Measurements from ENCODE around the gene ABLIM2. TPM values are rescaled to one million over a fixed set of nuclear protein-coding genes. Genes with fewer than 3 reads are reported as not detected.

ABLIM2 gene
- total and polyA plus RNA-seq, 2 of the 4 experiments (the other 2 are of a cell fraction) = under 0.01 to 0.10 TPM

DNA sequence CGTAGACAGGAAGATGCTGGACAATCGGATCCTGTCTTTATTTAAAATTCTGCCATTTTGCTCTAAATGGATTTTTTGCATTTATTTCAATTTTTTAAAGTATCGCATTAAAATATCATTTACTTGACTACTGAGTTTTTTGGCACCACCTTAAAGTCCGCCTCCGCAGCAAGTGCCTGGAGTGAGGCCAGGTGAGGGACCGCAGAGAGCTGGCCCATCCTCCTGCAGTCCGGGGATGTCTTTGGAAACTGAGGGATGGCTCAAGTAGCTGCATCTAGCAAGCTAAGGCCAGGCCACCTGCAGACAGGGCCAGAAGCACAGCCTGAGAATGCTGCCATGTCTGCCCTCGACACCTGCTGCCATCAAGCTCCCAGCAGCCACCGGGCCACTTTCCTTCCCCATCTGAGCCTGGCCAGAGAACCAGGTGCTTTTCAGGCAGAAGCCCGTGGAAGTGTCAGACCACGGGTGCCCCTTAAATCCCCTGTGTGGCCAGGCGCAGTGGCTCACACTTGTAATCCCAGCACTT lies 69.6 kb downstream of the ABLIM2 start:
- H3K9me1 ChIP-seq (ENCODE audit: insufficient read depth, low read length) = no peaks in the 10 kb centered on the region
- 50% methylated on average over 2 of the region's 12 CpGs; no CpG with 5 or more reads in 1 of the 2 experiments for WGBS, 2 experiments (ENCODE audit: extremely low coverage in 2 of 2, insufficient read length in 1 of 2)

More for the DNA sequence above, 69.6 kb downstream of the ABLIM2 start:
- Histone ChIP-seq H3K4ac (ENCODE audit: low read depth, low read length) (no peak overlapping the region), H4K8ac (ENCODE audit: low read depth in 2 of 2, low read length in 2 of 2) (no peak overlapping the region), H3K27ac (ENCODE audit: insufficient read depth, low read length) (no peak overlapping the region), H2AK5ac (ENCODE audit: low read depth, low read length) (no peak overlapping the region), H4K20me1 (ENCODE audit: insufficient read depth, low read length) (no peaks in the 10 kb centered on the region), H2BK20ac (ENCODE audit: low read depth, low read length) (no peak overlapping the region), H3K18ac (ENCODE audit: low read depth, low read length) (no peak overlapping the region), H2BK120ac (ENCODE audit: low read depth, low read length) (no peak overlapping the region), H3K79me1 (ENCODE audit: low read depth in 1 of 2, low read length in 2 of 2) (no peaks in the 10 kb centered on the region), H3K9ac (ENCODE audit: low read depth, low read length) (no peak overlapping the region), H2BK5ac (ENCODE audit: low read depth, low read length, poor library complexity, severe bottlenecking) (no peak overlapping the region), H3K9me3 (ENCODE audit: control insufficient read depth, insufficient read depth, low read length) (peaks cover 3% of the 10 kb centered on the region), H3K27me3 (ENCODE audit: control insufficient read depth, insufficient read depth, low read length) (peaks cover 19% of the 10 kb centered on the region), H3K56ac (ENCODE audit: extremely low read depth, insufficient read depth, low read length) (no peak overlapping the region), H3K4me3 (ENCODE audit: insufficient read depth, low read depth, low read length) (no peak overlapping the region), H2AK9ac (replicated peaks; ENCODE audit: low read depth, low read length, poor library complexity) (no peak overlapping the region), H2BK15ac (ENCODE audit: low read depth, low read length) (no peak overlapping the region), H4K5ac (ENCODE audit: low read depth, low read length) (no peak overlapping the region), H3K14ac (replicated peaks; ENCODE audit: low read depth, low read length) (no peak overlapping the region), H3K4me2 (ENCODE audit: low read depth, low read length) (no peak overlapping the region), H3K23ac (ENCODE audit: low read depth, low read length) (no peak overlapping the region), H2AFZ (replicated peaks; ENCODE audit: low read length, poor library complexity) (no peak overlapping the region), H3K36me3 (ENCODE audit: control insufficient read depth, insufficient read depth, low read length) (no peaks in the 10 kb centered on the region), H4K91ac (ENCODE audit: insufficient read depth, low read depth, low read length) (no peak overlapping the region), H3K4me1 (ENCODE audit: control insufficient read depth, insufficient read depth, low read length) (no peaks in the 10 kb centered on the region)
- no peak for ATAC-seq (ENCODE audit: low read depth)
- dilution Hi-C loops (cut with HindIII; ENCODE audit: low sequenced_read_pairs, unreplicated experiment) = no loop called here
- ChIA-PET CTCF (no interaction called here), POLR2A (ENCODE audit: unreplicated experiment) (no interaction called here)
- no peak for DNase-seq
- TF ChIP-seq MAZ (IDR thresholded peaks at IDR 0.05; ENCODE audit: borderline replicate concordance, low read depth, low read length) (no peak), FOS (IDR thresholded peaks at IDR 0.05; ENCODE audit: low read depth, low read length) (no peak), SMC3 (IDR thresholded peaks at IDR 0.05; ENCODE audit: low read depth, low read length) (no peak), POLR2A (IDR thresholded peaks at IDR 0.05; ENCODE audit: low read depth, low read length) (no peak), RAD21 (IDR thresholded peaks at IDR 0.05; ENCODE audit: low read length) (no peak), CEBPB (IDR thresholded peaks at IDR 0.05; ENCODE audit: low read depth, low read length) (no peak), RFX5 (IDR thresholded peaks at IDR 0.05; ENCODE audit: low read depth, low read length) (no peak), CHD1 (IDR thresholded peaks at IDR 0.05; ENCODE audit: low read depth, low read length) (no peak), BHLHE40 (IDR thresholded peaks at IDR 0.05; ENCODE audit: low read depth, low read length) (no peak), ELK1 (IDR thresholded peaks at IDR 0.05; ENCODE audit: borderline replicate concordance, low read depth, low read length) (no peak), NFE2L2 (IDR thresholded peaks at IDR 0.05; ENCODE audit: low read depth, low read length) (no peak), MXI1 (IDR thresholded peaks at IDR 0.05; ENCODE audit: borderline replicate concordance, low read depth, low read length) (no peak), RCOR1 (IDR thresholded peaks at IDR 0.05; ENCODE audit: insufficient replicate concordance, low read length) (no peak), MAFK (IDR thresholded peaks at IDR 0.05; ENCODE audit: low read depth, low read length) (no peak), USF2 (IDR thresholded peaks at IDR 0.05; ENCODE audit: low read depth, low read length) (no peak)
- TF ChIP-seq, protein P1, sequence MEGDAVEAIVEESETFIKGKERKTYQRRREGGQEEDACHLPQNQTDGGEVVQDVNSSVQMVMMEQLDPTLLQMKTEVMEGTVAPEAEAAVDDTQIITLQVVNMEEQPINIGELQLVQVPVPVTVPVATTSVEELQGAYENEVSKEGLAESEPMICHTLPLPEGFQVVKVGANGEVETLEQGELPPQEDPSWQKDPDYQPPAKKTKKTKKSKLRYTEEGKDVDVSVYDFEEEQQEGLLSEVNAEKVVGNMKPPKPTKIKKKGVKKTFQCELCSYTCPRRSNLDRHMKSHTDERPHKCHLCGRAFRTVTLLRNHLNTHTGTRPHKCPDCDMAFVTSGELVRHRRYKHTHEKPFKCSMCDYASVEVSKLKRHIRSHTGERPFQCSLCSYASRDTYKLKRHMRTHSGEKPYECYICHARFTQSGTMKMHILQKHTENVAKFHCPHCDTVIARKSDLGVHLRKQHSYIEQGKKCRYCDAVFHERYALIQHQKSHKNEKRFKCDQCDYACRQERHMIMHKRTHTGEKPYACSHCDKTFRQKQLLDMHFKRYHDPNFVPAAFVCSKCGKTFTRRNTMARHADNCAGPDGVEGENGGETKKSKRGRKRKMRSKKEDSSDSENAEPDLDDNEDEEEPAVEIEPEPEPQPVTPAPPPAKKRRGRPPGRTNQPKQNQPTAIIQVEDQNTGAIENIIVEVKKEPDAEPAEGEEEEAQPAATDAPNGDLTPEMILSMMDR (conservative IDR thresholded peaks at IDR 0.05; ENCODE audit: low read depth, low read length) = no peak
- no TSS peak for BruUV-seq (replicated peaks)
- intact Hi-C loops (cut with micrococcal nuclease) = no loop called here
- in situ Hi-C loops (cut with MboI; ENCODE audit: low sequenced_read_pairs) = no loop called here
